Measurements from ENCODE around the gene ZNF212.
"Not testable (repeated sequence)": the region's sequence is repeated elsewhere in the genome, so short reads cannot be mapped to it uniquely, and the experiment has no call there.

ZNF212 gene

GRCh38 chr7:149218469-149219420 is 20.7 kb upstream of the ZNF212 start:
- DNase-seq, result no peak

GRCh38 chr7:149220534-149220933 is 18.9 kb upstream of the ZNF212 start:
- no peak for DNase-seq

- no peak for DNase-seq
Observed at GRCh38 chr7:149223176-149223575, 16.3 kb upstream of the ZNF212 start.

GRCh38 chr7:149223761-149224160 is 15.7 kb upstream of the ZNF212 start:
- no peak for DNase-seq

GRCh38 chr7:149224352-149224751 is 15.1 kb upstream of the ZNF212 start:
- no peak for DNase-seq

- DNase-seq, result no peak
Observed at GRCh38 chr7:149225106-149225505, 14.3 kb upstream of the ZNF212 start.

- no peak for DNase-seq
Observed at GRCh38 chr7:149225656-149226055, 13.8 kb upstream of the ZNF212 start.

GRCh38 chr7:149226366-149226765 is 13.1 kb upstream of the ZNF212 start:
- not testable (repeated sequence) for DNase-seq

GRCh38 chr7:149226840-149227494 is 12.5 kb upstream of the ZNF212 start:
- no peak for DNase-seq

GRCh38 chr7:149228831-149229471 is 10.5 kb upstream of the ZNF212 start:
- DNase-seq, result peak in 2 of 4 experiments; percentile 16 to 24

- DNase-seq, result no peak
Observed at GRCh38 chr7:149229526-149229925, 9.9 kb upstream of the ZNF212 start.

GRCh38 chr7:149232362-149232761 is 7.1 kb upstream of the ZNF212 start:
- no peak for DNase-seq

- DNase-seq, result not testable (repeated sequence)
Observed at GRCh38 chr7:149233655-149234204, 5.7 kb upstream of the ZNF212 start.

- no peak for DNase-seq
Observed at GRCh38 chr7:149237502-149237901, 1.9 kb upstream of the ZNF212 start.

- no peak for DNase-seq
Observed at GRCh38 chr7:149238051-149238450, 1.4 kb upstream of the ZNF212 start.

GRCh38 chr7:149240637-149241036 is 1.2 kb downstream of the ZNF212 start:
- no peak for DNase-seq

- DNase-seq, result no peak
Observed at GRCh38 chr7:149241696-149242095, 2.2 kb downstream of the ZNF212 start.

GRCh38 chr7:149245244-149245643 is 5.8 kb downstream of the ZNF212 start:
- DNase-seq, result peak in 2 of 4 experiments; percentile 32 to 44

GRCh38 chr7:149245744-149246143 is 6.3 kb downstream of the ZNF212 start:
- DNase-seq, result no peak

GRCh38 chr7:149248777-149249176 is 9.3 kb downstream of the ZNF212 start:
- DNase-seq, result no peak

- DNase-seq, result not testable (repeated sequence)
Observed at GRCh38 chr7:149250151-149250550, 10.7 kb downstream of the ZNF212 start.

GRCh38 chr7:149251518-149251917 is 12.1 kb downstream of the ZNF212 start:
- DNase-seq, result not testable (repeated sequence)

GRCh38 chr7:149252378-149252777 is 12.9 kb downstream of the ZNF212 start:
- no peak for DNase-seq
